Measurements from ENCODE around the gene ARHGAP24.

DNA sequence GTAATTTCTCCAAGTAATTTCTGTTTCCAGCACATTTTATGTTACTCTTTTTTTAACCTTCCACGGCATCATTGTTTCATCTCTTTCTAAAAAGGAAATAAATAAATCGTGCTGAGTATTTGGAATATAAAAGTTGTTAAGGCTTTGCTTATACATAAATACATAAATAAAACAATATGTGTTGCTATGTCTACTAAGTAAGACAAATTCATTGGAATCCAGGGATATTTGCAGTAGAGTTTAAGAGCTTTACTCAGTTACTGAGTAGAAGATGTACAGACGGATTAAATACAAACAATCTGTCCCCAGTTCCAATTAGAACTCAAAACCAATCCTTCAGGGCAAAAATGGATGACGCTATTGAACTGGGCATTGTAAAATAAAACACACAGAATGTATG, 1.4 kb downstream of the ARHGAP24 start:
- TF ChIP-seq CTCF (conservative IDR thresholded peaks at IDR 0.05; ENCODE audit: low read depth in 2 of 2), result no peak
- TF ChIP-seq POLR2AphosphoS5 (IDR thresholded peaks at IDR 0.05; ENCODE audit: low read depth), result no peak
- TF ChIP-seq JUNB (IDR thresholded peaks at IDR 0.05; ENCODE audit: unreplicated experiment), result no peak
